ENCODE data around the gene HIC1.
A peak's percentile ranks its signal among the peaks of the same experiment; 100 is the strongest.
"Not testable (repeated sequence)": the region's sequence is repeated elsewhere in the genome, so short reads cannot be mapped to it uniquely, and the experiment has no call there.

HIC1 gene

GRCh38 chr17:2054512-2055291 lies at the start of gene HIC1:
HIC1 (plus strand) TSS chr17:2055103; CDS start chr17:2056691, 1,588 bp downstream.
- DNase-seq, result peak; percentile 81 to 83

- DNase-seq, result no peak
These were observed 46.4 kb upstream of the HIC1 start for GRCh38 chr17:2008332-2009126.

GRCh38 chr17:2009737-2010136 lies 45.2 kb upstream of the HIC1 start:
- DNase-seq, result no peak

- DNase-seq, result no peak
These were observed 43.2 kb upstream of the HIC1 start for GRCh38 chr17:2011411-2012371.

- no peak for DNase-seq
These were observed 42.4 kb upstream of the HIC1 start for GRCh38 chr17:2012499-2012898.

GRCh38 chr17:2013220-2013993 lies 41.5 kb upstream of the HIC1 start:
- DNase-seq, result not testable (repeated sequence)

GRCh38 chr17:2013994-2014317 lies 40.9 kb upstream of the HIC1 start:
- DNase-seq, result no peak

GRCh38 chr17:2015314-2015713 lies 39.6 kb upstream of the HIC1 start:
- DNase-seq, result no peak

GRCh38 chr17:2016494-2016893 lies 38.4 kb upstream of the HIC1 start:
- DNase-seq, result no peak

GRCh38 chr17:2017274-2017941 lies 37.5 kb upstream of the HIC1 start:
- DNase-seq, result no peak

- DNase-seq, result no peak
These were observed 36.0 kb upstream of the HIC1 start for GRCh38 chr17:2018716-2019510.

- DNase-seq, result no peak
These were observed 35.2 kb upstream of the HIC1 start for GRCh38 chr17:2019723-2020122.

- no peak for DNase-seq
These were observed 34.2 kb upstream of the HIC1 start for GRCh38 chr17:2020721-2021120.

- no peak for DNase-seq
These were observed 32.2 kb upstream of the HIC1 start for GRCh38 chr17:2022647-2023240.

GRCh38 chr17:2023256-2023655 lies 31.6 kb upstream of the HIC1 start:
- DNase-seq, result no peak

GRCh38 chr17:2023692-2024571 lies 31.0 kb upstream of the HIC1 start:
- peak; percentile 60 to 72 for DNase-seq

- no peak for DNase-seq
These were observed 30.2 kb upstream of the HIC1 start for GRCh38 chr17:2024572-2025219.

- peak; percentile 77 to 82 for DNase-seq
These were observed 29.7 kb upstream of the HIC1 start, which contains the start of gene RTN4RL1 for GRCh38 chr17:2025220-2025621. RTN4RL1 (minus strand) TSS chr17:2025334; CDS start chr17:2024865, 469 bp downstream.

Data from CD4-positive, alpha-beta T cell treated with Interleukin-1 beta for 1 hour (primary cell).